ENCODE data around the gene ZNF197.

DNA sequence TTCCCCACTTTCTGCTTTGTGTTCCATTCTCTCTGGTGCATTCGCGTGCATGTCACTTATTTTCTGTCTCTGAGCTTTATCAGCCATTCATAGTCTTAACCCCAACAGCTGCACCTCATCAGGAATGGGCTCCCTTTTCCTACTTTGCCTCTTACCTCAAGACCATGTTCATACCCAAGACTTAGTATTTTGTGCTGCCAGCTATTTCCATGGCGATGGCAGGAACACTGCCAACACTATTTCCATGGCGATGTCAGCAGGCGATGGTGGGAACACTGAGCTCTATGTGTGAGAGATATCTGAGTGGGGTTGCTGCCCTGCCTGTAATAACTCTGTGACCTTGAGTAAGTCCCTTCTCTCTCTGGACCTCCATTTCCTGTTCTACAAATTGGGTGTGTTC is 29.2 kb downstream of the ZNF197 start:
- TF ChIP-seq, protein P1, sequence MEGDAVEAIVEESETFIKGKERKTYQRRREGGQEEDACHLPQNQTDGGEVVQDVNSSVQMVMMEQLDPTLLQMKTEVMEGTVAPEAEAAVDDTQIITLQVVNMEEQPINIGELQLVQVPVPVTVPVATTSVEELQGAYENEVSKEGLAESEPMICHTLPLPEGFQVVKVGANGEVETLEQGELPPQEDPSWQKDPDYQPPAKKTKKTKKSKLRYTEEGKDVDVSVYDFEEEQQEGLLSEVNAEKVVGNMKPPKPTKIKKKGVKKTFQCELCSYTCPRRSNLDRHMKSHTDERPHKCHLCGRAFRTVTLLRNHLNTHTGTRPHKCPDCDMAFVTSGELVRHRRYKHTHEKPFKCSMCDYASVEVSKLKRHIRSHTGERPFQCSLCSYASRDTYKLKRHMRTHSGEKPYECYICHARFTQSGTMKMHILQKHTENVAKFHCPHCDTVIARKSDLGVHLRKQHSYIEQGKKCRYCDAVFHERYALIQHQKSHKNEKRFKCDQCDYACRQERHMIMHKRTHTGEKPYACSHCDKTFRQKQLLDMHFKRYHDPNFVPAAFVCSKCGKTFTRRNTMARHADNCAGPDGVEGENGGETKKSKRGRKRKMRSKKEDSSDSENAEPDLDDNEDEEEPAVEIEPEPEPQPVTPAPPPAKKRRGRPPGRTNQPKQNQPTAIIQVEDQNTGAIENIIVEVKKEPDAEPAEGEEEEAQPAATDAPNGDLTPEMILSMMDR (optimal IDR thresholded peaks at IDR 0.05 in 1 of 3, IDR thresholded peaks at IDR 0.05 in 1 of 3, conservative IDR thresholded peaks at IDR 0.05 in 1 of 3; ENCODE audit: extremely low read depth in 1 of 3, insufficient read depth in 2 of 3, low read length in 3 of 3): no peak
- TF ChIP-seq EZH2 (IDR thresholded peaks at IDR 0.05; ENCODE audit: low read length): no peak

Data from keratinocyte (primary cell).